HG02970 (cell line): ENCODE measurements around the gene SLC6A15.

Experiments used
- ATAC-seq: cut with Tn5 transposase; IDR thresholded peaks from one replicate; pipeline ENCODE4 v1.9.1; 2021; ENCODE audit warnings: mild to moderate bottlenecking, moderate library complexity, moderate number of reproducible peaks; ENCODE audit not compliant: unreplicated experiment, low FRiP score

Gene SLC6A15

DNA sequence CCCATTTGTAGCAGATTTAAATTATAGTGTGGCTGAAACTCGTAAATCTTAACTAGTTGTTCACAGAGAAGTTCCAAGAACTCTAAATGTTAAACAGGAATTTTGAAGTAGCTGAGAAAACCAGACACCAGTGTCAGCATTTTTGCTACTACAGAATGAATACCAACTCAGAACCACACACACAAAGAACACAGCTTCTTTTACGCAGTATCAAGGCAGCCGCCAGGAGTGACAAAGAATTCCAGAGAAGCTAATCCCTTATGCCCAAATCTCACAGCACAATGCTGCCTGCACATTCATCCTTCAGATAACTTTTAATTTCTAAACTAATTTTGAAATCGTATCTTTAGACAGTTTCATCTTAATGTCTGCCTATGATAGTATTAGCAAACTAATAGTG, 37.4 kb downstream of the SLC6A15 start:
- ATAC-seq, result no peak

- ATAC-seq, result no peak
Observed at GRCh38 chr12:84874825-84875139, 37.8 kb downstream of the SLC6A15 start.

DNA sequence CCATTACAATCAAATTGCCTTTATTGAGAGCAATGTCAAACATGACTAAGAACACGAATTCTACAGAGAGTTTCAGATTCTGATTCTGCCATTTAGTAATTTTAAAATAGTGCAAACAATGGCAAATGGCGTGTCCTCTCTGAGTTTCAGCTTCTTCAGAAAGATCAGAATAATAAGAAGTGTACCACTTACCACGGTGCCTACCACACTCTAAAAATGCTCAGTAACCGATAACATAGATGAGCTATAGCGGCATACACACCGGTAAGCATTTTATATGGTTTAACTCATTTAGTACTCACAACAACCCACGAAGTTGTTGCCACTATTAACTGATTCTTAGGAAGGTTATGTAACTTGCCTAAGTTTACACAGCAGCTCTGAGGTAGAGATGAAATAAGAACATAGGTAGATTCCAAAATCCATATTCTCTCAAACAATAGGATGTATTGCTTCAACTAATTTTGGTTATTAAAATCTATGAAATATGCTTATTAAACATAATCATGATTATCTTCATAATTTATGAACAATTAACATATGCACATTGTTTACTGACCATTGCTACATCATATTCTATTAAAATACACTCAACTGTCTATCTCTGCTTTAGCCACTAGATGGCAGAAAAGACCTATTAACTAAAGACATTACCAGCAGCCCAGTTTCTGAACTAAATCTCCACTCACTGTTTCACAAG, 38.3 kb downstream of the SLC6A15 start:
- ATAC-seq, result peak; percentile 89

GRCh38 chr12:84862186-84862585, 50.4 kb downstream of the SLC6A15 start:
- no peak for ATAC-seq

GRCh38 chr12:84860718-84861117, 51.9 kb downstream of the SLC6A15 start:
- no peak for ATAC-seq

- ATAC-seq, result no peak
Observed at GRCh38 chr12:84858796-84859195, 53.8 kb downstream of the SLC6A15 start.

DNA sequence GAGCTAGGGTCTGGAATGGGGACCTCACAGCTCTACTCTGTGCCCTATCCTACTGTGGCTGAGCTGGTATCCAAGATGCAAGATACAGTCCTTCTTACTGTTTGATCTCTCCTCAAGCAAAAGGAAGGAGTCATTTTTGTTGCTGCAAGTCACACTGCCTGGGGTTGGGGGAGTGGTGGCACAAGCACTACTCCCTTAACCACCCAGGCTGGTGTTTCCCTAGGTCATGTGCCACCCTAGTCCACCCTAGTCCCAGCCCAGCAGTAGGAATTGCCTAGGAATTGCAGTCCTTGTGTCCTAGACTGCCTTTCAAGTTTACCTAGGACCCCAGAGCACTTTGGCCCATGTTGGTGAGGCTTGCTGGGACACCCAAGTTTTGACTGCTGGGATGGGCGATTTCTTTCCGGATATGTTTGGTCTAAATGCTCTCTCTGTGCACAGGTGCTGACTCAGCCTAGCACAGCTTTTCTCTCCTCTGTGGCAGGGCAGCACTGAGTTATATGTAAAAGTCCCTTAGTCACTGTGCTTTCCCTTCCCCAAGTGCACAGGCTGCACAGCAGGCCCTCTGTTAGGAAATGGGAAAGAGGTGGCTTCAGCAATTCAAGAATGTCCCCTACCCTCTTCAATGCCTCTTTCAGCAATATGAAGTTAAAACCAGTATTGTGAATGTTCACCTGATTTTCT, 54.9 kb downstream of the SLC6A15 start:
- no peak for ATAC-seq

- no peak for ATAC-seq
Observed at GRCh38 chr12:84856156-84856900, 56.3 kb downstream of the SLC6A15 start.

- ATAC-seq, result no peak
Observed at GRCh38 chr12:84843593-84844144, 68.9 kb downstream of the SLC6A15 start.

GRCh38 chr12:84842406-84843013, 70.1 kb downstream of the SLC6A15 start:
- ATAC-seq, result peak; percentile 67

DNA sequence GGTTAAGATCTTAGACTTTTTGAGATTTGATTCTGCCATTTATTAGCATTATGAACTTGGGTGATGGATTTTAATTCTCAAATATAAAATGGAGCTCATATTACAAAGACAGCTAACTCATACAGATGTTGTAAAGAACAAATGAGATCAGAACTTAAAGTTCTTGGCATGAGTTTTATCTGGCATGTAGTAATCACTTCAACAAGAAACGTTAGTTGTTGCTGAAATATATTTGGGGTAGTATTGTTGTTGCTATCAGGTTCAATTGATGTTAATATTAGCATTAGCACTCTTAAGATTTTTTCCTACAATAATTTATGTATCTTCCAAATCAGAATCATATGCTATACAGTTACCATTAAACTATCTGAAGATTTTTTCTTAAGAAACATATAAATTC, 71.0 kb downstream of the SLC6A15 start:
- no peak for ATAC-seq

DNA sequence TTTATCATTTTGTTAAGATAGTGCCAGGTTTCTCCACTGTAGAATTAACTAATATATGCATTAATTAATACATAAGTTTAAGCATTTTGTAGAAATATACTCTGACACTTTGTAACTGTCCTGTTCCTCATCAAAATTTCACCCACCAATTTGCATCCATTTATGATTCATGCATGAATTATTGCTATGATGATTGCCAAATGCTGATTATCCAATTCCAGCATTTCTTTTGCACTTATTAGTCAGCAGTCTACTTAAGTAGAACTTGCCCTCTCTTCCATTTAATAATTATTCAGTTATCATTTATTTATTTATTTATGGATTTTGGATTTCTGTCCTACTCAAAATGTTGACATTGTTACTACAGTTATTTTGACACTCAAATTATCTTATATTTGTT, 72.2 kb downstream of the SLC6A15 start:
- ATAC-seq, result no peak

GRCh38 chr12:84826925-84827324, 85.7 kb downstream of the SLC6A15 start:
- ATAC-seq, result no peak

- no peak for ATAC-seq
Observed at GRCh38 chr12:84825149-84825548, 87.5 kb downstream of the SLC6A15 start.

DNA sequence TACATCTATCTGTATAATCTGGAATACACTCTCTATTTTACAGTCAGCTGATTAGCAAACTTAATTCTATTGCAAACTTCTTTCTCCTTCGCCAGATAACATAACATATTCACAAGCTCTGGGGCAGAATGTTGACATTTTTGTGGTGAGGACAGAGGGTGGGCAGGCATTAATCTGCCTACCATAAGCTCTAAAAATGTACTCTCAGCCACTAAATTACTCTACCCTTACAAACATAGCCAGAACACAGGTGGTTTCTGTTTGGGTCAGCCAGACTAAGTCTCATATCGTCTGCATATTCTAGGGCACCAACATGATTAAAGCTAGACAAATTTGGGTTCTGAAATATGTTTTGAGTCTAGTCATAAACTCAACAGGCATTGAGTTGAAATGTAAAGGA, 90.1 kb downstream of the SLC6A15 start:
- ATAC-seq, result no peak

DNA sequence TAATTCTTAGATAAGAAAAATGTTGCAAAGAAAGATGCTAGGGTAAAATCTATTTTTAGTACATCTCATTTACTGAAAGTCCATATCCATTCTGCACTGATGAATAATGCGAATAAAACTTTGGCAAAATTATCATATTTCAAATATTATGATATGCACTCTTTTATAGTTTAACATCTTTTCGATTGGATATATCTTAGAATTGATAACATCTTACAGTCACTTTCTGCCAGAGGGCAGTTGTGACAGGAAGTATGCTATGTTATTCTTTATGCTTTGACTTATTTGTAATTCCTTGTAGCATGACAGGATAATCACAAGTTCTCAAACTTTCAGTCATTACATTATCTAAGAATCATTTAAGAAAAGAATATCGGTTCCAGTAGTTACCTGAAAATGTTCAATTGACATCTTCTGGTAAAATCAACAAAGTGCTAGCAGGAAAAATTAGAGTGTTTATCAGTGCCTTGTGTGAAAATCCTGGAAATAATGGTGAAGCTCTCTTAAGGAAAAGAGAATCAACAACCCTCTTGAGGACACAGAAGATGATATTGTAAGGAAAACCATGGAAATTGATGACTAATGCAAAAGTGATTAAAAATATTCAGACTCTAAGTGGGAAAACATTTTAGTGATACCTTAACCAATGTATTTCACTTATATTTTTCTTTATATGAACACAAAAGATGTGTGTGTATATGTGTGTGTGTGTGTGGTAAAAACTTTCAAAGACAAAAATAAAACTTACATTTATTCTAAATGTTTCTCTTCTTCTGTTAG, 95.5 kb downstream of the SLC6A15 start:
- no peak for ATAC-seq

DNA sequence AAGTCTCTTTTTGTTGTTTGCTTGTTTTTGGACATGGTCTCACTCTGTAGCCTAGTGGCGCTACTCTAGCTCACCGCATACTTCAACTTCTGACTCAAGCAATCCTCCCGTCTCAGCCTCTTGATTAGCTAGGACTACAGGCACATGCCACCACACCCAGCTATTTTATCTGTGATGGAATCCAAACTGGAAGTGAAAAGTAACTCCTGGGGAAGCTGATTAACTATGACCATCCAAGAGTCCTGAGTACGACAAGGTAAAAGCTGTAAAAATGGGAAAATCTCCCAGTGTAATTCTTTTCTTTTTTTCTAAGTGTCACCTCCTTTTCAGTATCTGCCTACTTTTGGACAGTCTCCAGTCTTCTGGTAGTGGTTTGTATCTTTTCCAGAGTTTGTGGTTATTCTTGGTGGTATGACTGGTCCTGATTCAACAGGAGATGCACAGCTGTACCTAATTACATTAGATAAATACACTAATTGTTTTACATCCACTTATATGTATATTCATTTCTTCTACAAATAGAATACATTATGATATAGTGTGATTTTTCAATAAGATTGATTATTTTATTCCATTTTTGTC, 97.8 kb downstream of the SLC6A15 start:
- no peak for ATAC-seq

DNA sequence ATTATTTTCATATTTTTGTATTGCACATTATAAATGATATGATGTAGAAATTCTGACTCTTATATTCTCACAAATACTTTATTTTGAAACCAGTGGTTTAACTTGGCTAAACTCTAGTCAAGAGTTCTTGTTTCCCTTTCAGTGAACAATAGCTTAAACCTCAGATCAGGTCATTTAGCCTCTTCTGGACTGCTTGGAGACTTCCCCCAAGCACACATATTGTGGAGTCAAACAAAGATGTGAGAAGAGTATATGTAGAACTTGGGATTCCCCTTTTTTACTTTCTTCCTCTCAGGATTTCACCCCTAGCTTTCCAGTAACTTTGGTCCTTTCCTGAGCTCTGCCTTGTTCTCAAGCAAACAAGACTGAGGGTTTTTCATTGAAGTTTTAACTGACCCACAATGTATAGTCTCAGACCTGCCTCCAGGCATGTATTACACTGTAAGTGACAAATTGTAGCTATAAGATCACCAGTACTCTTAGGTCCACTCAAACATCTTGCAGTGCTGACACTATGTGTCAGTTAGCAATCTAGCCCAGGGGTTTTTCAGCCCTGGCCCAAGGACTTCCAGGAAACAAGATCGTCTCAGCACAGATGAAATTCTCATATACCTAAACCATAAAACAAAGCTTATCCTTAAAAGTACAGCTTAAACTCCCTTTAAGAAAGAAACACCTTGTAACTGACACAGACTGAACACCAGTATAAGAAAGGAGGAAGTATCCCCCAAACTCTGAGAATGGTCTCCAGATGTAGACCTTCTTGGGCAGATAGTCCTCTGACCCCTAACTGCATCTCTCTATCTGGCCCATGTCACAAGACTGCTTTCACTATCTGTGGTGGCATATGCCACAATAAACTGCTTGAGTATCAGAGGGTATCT, 98.6 kb downstream of the SLC6A15 start:
- ATAC-seq, result no peak

- ATAC-seq, result no peak
Observed at GRCh38 chr12:84811291-84811690, 101.3 kb downstream of the SLC6A15 start.
